AG09309 (cell line): ENCODE data around the gene LCA5.
A peak's percentile ranks its signal among the peaks of the same experiment; 100 is the strongest.
"Not testable (repeated sequence)": the region's sequence is repeated elsewhere in the genome, so short reads cannot be mapped to it uniquely, and the experiment has no call there.

Experiments used
- DNase-seq: peaks from one replicate; pipeline ENCODE4 v3.0.0-alpha.2; 2010; ENCODE audit warnings: low read depth
- H3K4me3 ChIP-seq: 2 replicates; pipeline ENCODE4 v1.5.1; 2011; ENCODE audit warnings: mild to moderate bottlenecking, low read depth, low read length, moderate library complexity; ENCODE audit not compliant: control insufficient read depth
- CTCF ChIP-seq: IDR thresholded peaks from 2 replicates; pipeline ENCODE4 v1.5.1; 2011; ENCODE audit warnings: mild to moderate bottlenecking, low read depth, low read length, inconsistent platforms; ENCODE audit not compliant: insufficient read depth, control insufficient read depth; ENCODE audit errors: missing control alignments

The LCA5 gene

DNA sequence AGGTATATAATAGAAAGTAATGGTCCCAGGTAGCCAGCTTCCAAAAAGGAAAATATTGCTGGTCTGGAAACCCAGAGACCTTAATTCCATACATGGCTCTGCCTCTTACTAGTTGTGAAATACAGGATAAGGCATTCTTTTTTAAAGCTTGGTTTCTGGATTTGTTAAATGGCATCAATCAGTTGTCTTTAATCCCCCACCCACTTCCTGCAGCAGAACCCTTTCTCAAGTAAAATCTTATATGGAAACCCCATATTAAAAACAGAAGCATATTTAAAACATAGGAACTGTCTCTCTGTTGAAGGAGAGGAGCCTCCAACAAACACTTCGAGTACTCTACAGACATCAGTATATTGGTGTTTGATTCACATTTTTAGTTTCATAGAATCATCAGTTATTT lies 6.2 kb upstream of the LCA5 start:
- no peak overlapping the region for H3K4me3 ChIP-seq
- no peak for DNase-seq
- no peak for TF ChIP-seq CTCF

GRCh38 chr6:79538106-79538971 lies 1.1 kb upstream of the LCA5 start:
- TF ChIP-seq CTCF: no peak
- H3K4me3 ChIP-seq: peak overlapping the region; percentile 92
- no peak for DNase-seq

DNA sequence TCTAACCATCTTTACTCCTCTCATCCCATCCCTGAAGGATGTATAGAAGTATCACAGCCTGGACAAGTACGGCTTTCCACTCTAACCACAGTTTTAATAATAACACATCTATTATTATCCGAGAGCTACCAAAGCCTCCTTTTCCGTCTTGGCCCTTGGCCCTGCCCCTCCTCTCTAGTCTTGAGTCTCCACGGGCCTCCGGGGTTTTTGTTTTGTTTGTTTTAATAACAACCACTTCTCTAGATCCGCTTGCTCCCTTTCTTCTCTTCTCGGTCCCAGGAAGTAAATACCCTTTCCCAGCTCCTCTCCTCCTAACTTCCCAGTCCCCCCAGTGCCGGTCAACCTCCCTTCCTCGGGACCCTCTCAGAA lies 661 bp downstream of the LCA5 start:
- DNase-seq: no peak
- peak overlapping the region; percentile 92 for H3K4me3 ChIP-seq
- no peak for TF ChIP-seq CTCF

DNA sequence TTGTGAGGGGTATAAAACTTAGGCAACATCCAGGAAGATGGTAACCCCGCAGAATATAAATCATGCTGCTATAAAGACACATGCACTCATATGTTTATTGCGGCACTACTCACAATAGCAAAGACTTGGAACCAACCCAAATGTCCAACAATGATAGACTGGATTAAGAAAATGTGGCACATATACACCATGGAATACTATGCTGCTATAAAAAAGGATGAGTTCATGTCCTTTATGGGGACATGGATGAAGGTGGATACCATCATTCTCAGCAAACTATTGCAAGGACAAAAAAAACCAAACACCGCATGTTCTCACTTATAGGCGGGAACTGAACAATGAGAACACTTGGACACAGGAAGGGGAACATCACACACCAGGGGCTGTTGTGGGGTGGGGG lies 7.7 kb downstream of the LCA5 start:
- DNase-seq, H3K4me3 ChIP-seq: not testable (repeated sequence)

- no peak overlapping the region for H3K4me3 ChIP-seq
- no peak for DNase-seq
- no peak for TF ChIP-seq CTCF
Measured at GRCh38 chr6:79526897-79527296, 10.3 kb downstream of the LCA5 start.

DNA sequence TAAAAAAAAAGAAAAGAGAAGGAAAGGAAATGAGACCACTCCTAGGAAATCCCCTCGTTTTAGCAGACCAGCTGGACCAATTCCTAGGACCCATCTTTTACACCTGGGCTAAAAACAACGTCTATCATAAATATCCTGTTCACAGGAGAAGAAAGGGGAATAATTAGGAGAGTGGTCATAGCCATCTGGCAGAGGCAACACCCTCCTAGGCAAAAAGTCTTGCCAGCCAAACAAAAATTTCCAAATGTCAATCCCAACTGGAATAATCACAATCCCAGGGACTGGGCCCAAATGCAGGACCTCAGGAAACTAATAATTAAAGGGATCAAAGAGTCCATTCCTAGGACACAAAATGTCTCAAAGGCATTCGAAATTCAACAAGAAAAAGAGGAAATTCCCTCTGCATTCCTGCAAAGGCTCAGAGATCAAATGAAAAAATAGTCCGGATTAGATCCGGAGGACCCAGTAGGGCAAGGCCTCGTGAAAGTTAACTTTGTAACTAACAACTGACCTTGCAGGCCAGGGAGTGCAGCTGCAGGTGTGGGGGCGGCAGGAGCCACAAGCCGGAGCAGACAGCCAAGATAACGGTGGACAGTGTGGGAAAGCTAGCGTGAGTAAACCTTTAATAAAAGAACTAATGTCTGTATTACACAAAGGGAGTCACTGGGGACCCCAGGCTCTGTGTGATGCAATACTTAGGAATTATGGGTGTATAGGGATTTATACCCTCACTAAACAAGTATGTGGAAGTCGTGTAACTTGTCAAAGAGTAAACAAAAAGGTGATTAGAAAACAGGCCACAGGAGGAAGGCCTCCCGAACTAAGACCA lies 11.7 kb downstream of the LCA5 start:
- no peak for TF ChIP-seq CTCF
- H3K4me3 ChIP-seq: no peak overlapping the region
- no peak for DNase-seq

DNA sequence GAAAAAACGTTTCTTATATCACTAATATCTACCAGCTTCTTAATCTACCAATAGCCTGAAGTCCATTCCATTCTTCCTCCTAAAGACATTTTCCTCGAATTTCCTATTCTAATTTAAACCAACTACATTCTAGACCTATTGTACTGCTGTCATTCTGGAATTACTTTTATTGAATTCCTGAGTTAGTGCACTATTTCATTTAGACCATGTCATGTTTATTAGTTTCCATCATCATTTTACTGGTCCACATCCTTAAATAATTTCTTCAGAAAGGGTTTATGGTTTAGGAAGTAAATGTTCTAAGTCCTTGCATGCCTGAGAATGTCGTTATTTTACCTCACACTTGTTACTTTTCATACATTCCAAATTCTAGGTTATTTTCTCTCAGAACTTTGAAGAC lies 13.2 kb downstream of the LCA5 start:
- no peak for TF ChIP-seq CTCF
- no peak for DNase-seq
- H3K4me3 ChIP-seq: no peak overlapping the region
